Esophagus (tissue), 2 donors: ENCODE measurements around the gene BLOC1S1. TPM values are rescaled to one million over a fixed set of nuclear protein-coding genes. Genes with fewer than 3 reads are reported as not detected.

Source experiments
- H3K27ac ChIP-seq, 2 donors: one replicate each; pipeline ENCODE4 v1.5.1; 2013; ENCODE audit warnings: low read depth in 2 of 2, mild to moderate bottlenecking in 2 of 2, inconsistent platforms in 1 of 2, low read length in 1 of 2, moderate library complexity in 1 of 2
- H3K27me3 ChIP-seq, 2 donors: one replicate each; pipeline ENCODE4 v1.6.1; 2013; ENCODE audit warnings: low read length in 2 of 2, control low read depth in 1 of 2, mild to moderate bottlenecking in 1 of 2; ENCODE audit not compliant: insufficient read depth in 2 of 2, control insufficient read depth in 1 of 2
- H3K36me3 ChIP-seq, 2 donors: one replicate each; pipeline ENCODE4 v1.6.1; 2013; ENCODE audit warnings: low read length in 1 of 2; ENCODE audit not compliant: control insufficient read depth in 2 of 2, insufficient read depth in 2 of 2
- H3K4me1 ChIP-seq, 2 donors: one replicate each; pipeline ENCODE4 v1.6.1; 2013; ENCODE audit warnings: low read length in 1 of 2; ENCODE audit not compliant: control insufficient read depth in 2 of 2, insufficient read depth in 2 of 2
- H3K4me3 ChIP-seq, 2 donors: one replicate each; pipeline ENCODE4 v1.5.1; 2013; ENCODE audit warnings: low read length in 2 of 2, mild to moderate bottlenecking in 2 of 2, low read depth in 1 of 2, moderate library complexity in 1 of 2
- H3K9me3 ChIP-seq, 2 donors: one replicate each; pipeline ENCODE4 v1.6.1; 2013; ENCODE audit warnings: mild to moderate bottlenecking in 2 of 2, low read depth in 1 of 2, low read length in 1 of 2, moderate library complexity in 1 of 2; ENCODE audit not compliant: control insufficient read depth in 2 of 2, insufficient read depth in 1 of 2
- WGBS, 2 donors: extraction: QIAGEN DNeasy Blood & Tissue Kit; methylation state at CpG; one replicate each; pipeline ENCODE4 v1.1.7; 2013; 5-methylcytosine and 5-hydroxymethylcytosine counted together
- polyA plus RNA-seq, 2 donors: library from polyadenylated mRNA; stranded (reverse); fragments of 200-250 nt; gene quantifications; one replicate each; pipeline ENCODE4 v1.2.3, GENCODE V29; 2013
- donor health status: healthy with polysubstance abuse.
- donor health status: Bipolar disorder and iron deficiency.

BLOC1S1 gene
- polyA plus RNA-seq, 2 donors = 269 to 326 TPM

DNA sequence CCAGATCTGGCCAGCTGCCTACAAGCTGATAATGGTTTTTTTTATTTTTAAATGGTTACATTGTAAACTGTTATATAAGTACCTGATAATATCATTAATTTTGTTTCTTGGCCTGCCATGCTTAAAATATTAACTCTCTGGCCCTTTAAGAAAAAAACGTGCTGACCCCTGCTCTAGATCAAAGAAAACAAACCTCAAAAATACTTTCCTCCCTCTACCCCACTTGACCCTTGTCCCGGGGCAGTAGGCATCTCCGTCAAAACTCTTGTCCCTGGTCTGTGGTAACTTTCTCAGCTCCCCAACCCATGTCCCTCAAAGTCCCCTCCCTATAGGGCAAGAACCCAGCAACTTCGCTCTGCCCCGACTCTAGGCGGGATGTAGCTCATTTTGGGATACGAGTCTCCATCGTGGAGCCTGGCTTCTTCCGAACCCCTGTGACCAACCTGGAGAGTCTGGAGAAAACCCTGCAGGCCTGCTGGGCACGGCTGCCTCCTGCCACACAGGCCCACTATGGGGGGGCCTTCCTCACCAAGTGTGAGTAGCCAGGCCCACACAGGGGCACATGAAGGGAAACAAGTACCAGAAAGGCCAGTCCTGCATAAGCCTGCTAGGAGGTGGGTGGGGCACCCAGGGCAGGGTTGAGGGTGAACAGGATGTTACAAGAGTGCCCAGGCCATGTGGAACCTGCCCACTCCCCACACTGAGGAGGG lies 7.8 kb downstream of the BLOC1S1 start:
- Histone ChIP-seq H3K27ac (peak overlapping the region in 1 of 2 donors; percentile 66), H3K4me1 (peaks cover 7 to 33% of the 10 kb centered on the region in 2 donors)

DNA sequence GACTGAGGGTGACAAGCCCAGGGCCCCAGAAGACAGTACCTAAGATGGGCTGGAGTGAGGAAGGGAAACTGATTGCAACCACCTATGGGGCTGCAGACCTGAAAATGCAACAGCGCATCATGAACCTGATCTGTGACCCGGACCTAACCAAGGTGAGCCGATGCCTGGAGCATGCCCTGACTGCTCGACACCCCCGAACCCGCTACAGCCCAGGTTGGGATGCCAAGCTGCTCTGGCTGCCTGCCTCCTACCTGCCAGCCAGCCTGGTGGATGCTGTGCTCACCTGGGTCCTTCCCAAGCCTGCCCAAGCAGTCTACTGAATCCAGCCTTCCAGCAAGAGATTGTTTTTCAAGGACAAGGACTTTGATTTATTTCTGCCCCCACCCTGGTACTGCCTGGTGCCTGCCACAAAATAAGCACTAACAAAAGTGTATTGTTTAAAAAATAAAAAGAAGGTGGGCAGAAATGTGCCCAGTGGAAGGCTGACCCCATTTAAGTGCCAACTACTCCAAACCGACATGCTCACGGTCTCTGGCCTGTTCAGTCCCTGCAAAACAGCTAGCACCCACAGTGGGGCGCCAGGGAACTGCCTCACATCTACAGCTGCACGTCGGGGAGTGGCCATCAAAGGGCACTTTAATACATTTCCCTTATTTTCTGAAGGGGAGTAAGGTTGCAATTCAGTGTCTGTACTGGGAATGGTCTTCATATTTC lies 8.5 kb downstream of the BLOC1S1 start:
- 35 to 39% methylated on average over 11 of the region's 11 CpGs for WGBS, 2 donors
- Histone ChIP-seq H3K27ac (peak overlapping the region; percentile 2 to 66), H3K4me1 (peaks cover 7 to 28% of the 10 kb centered on the region in 2 donors)

More for the DNA sequence above, 7.8 kb downstream of the BLOC1S1 start:
- Histone ChIP-seq H3K9me3 (no peaks in the 10 kb centered on the region), H3K27me3 (no peaks in the 10 kb centered on the region), H3K36me3 (peaks cover 3 to 13% of the 10 kb centered on the region in 2 donors), H3K4me3 (no peak overlapping the region)
- 42 to 49% methylated on average over 10 of the region's 10 CpGs for WGBS, 2 donors

GRCh38 chr12:55724940-55725309 lies 9.1 kb downstream of the BLOC1S1 start:
- no peaks in the 10 kb centered on the region for H3K9me3 ChIP-seq
- H3K36me3 ChIP-seq = peaks cover 0 to 13% of the 10 kb centered on the region in 2 donors
- H3K4me1 ChIP-seq = peaks cover 5 to 23% of the 10 kb centered on the region in 2 donors
- WGBS, 2 donors = 49% methylated on average over 3 of the region's 3 CpGs
- H3K27ac ChIP-seq = peak overlapping the region in 1 of 2 donors; percentile 59
- no peaks in the 10 kb centered on the region for H3K27me3 ChIP-seq
- no peak overlapping the region for H3K4me3 ChIP-seq

More for the DNA sequence above, 8.5 kb downstream of the BLOC1S1 start:
- Histone ChIP-seq H3K36me3 (peaks cover 0 to 13% of the 10 kb centered on the region in 2 donors), H3K4me3 (no peak overlapping the region), H3K9me3 (no peaks in the 10 kb centered on the region), H3K27me3 (no peaks in the 10 kb centered on the region)

DNA sequence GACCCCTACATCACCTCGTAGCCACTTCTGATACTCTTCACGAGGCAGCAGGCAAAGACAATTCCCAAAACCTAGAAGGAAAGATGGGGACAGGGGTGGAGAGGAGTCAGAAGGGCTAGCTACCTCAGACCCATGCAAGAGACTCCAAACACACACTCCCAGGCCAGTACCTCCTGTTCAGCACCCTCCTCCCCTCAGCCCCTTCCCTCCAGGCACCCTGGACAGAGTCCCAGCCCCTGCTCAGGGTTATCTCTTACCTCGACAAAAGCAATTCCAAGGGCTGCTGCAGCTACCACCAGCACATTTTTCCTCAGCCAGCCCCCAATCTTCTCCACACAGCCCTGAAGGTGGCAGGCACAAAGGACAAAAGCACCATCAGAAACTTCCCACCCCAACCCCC lies 9.7 kb downstream of the BLOC1S1 start:
- Histone ChIP-seq H3K36me3 (peaks cover 0 to 13% of the 10 kb centered on the region in 2 donors), H3K4me3 (no peak overlapping the region), H3K27me3 (no peaks in the 10 kb centered on the region), H3K9me3 (no peaks in the 10 kb centered on the region), H3K27ac (peak overlapping the region in 1 of 2 donors; percentile 33), H3K4me1 (peaks cover 3 to 22% of the 10 kb centered on the region in 2 donors)
- 54 to 56% methylated on average over 3 of the region's 3 CpGs for WGBS, 2 donors

- Histone ChIP-seq H3K27me3 (no peaks in the 10 kb centered on the region), H3K4me1 (peaks cover 3 to 18% of the 10 kb centered on the region in 2 donors), H3K27ac (peak overlapping the region; percentile 62 to 94), H3K9me3 (no peaks in the 10 kb centered on the region), H3K4me3 (peak overlapping the region; percentile 2 to 79), H3K36me3 (peaks cover 0 to 13% of the 10 kb centered on the region in 2 donors)
- WGBS, 2 donors = 38 to 47% methylated on average over 10 of the region's 10 CpGs
Measured at GRCh38 chr12:55726971-55727370, 11.1 kb downstream of the BLOC1S1 start.

GRCh38 chr12:55727643-55728185 lies 11.9 kb downstream of the BLOC1S1 start:
- no peaks in the 10 kb centered on the region for H3K27me3 ChIP-seq
- H3K4me3 ChIP-seq = peak overlapping the region; percentile 73 to 79
- H3K9me3 ChIP-seq = no peaks in the 10 kb centered on the region
- peak overlapping the region; percentile 92 to 94 for H3K27ac ChIP-seq
- H3K36me3 ChIP-seq = peaks cover 0 to 13% of the 10 kb centered on the region in 2 donors
- H3K4me1 ChIP-seq = peaks cover 3 to 18% of the 10 kb centered on the region in 2 donors
- WGBS, 2 donors = 15 to 17% methylated on average over 9 of the region's 9 CpGs

DNA sequence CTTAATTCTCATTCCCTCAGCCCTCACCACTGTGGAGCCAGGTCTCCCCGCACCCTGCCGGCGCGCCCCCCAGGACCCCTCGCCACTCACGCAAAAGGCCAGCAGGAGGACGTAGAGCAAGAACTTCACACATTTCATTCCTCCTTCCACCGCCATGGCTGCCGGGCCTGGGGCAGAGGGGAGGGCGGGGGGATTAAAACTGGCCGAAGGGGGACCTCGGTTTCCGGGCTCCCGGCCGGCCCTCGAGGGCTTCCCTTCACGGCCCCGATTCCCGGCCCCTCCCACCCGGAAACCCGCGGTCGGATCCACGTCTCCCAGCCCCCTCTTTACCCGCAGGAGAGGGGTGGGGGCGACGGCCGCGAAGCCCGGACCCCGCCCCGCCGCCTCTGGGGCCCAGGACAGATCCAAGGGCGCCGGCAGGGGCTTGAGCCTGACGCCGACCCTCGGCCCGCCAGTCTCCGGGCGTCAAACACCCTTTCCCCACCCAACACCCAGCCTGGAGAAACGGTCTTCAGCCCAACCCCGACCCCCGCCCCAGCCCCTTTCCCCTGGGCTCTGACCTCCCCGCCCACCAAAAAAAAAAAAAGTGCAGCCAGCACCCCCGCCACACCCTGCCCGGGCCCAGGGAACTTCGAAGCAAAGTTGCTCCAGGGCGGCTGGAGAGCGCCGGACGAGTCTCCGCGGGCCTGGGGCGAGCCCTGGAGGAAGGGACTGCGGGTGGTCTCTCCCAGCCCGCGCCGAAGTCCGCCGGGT lies 12.5 kb downstream of the BLOC1S1 start:
- Histone ChIP-seq H3K4me3 (peak overlapping the region; percentile 73 to 79), H3K27ac (peak overlapping the region; percentile 92 to 94), H3K4me1 (peaks cover 3 to 18% of the 10 kb centered on the region in 2 donors), H3K27me3 (no peaks in the 10 kb centered on the region), H3K36me3 (peaks cover 0 to 13% of the 10 kb centered on the region in 2 donors), H3K9me3 (no peaks in the 10 kb centered on the region)
- WGBS, 2 donors = 0 to 1% methylated on average over 41 to 61 of the region's 61 CpGs

- H3K27ac ChIP-seq = peak within 1 kb of the TSS; percentile 92 to 94
- H3K9me3 ChIP-seq = no peaks in the 10 kb centered on the region
- H3K36me3 ChIP-seq = peaks cover 0 to 13% of the 10 kb centered on the region in 2 donors
- no peaks in the 10 kb centered on the region for H3K27me3 ChIP-seq
- WGBS, 2 donors = 0% methylated on average over 40 to 61 of the region's 61 CpGs
- peaks cover 2 to 14% of the 10 kb centered on the region in 2 donors for H3K4me1 ChIP-seq
- peak within 1 kb of the TSS; percentile 73 to 79 for H3K4me3 ChIP-seq
Measured at GRCh38 chr12:55728939-55729818, 13.3 kb downstream of the BLOC1S1 start, which contains the start of gene CD63. Gene CD63, minus strand, starts transcription at chr12:55729009. Its CDS starts 668 bp downstream, at chr12:55728341.
